ENCODE measurements around the gene RHOT2. TPM values are rescaled to one million over a fixed set of nuclear protein-coding genes. Genes with fewer than 3 reads are reported as not detected.

The RHOT2 gene
- total RNA-seq, 1 experiment from 2014 or later, result 38.5 TPM

DNA sequence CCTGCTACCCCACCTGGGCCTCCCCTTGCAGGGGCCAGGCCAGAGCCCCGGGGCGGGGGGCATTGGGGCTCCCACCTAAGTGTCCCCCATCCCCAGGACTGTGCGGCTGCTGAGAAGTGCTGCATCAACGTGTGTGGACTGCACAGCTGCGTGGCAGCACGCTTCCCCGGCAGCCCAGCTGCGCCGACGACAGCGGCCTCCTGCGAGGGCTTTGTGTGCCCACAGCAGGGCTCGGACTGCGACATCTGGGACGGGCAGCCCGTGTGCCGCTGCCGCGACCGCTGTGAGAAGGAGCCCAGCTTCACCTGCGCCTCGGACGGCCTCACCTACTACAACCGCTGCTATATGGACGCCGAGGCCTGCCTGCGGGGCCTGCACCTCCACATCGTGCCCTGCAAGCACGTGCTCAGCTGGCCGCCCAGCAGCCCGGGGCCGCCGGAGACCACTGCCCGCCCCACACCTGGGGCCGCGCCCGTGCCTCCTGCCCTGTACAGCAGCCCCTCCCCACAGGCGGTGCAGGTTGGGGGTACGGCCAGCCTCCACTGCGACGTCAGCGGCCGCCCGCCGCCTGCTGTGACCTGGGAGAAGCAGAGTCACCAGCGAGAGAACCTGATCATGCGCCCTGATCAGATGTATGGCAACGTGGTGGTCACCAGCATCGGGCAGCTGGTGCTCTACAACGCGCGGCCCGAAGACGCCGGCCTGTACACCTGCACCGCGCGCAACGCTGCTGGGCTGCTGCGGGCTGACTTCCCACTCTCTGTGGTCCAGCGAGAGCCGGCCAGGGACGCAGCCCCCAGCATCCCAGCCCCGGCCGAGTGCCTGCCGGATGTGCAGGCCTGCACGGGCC, 35.2 kb upstream of the RHOT2 start:
- no peak for DNase-seq (ENCODE audit: low read depth)

DNA sequence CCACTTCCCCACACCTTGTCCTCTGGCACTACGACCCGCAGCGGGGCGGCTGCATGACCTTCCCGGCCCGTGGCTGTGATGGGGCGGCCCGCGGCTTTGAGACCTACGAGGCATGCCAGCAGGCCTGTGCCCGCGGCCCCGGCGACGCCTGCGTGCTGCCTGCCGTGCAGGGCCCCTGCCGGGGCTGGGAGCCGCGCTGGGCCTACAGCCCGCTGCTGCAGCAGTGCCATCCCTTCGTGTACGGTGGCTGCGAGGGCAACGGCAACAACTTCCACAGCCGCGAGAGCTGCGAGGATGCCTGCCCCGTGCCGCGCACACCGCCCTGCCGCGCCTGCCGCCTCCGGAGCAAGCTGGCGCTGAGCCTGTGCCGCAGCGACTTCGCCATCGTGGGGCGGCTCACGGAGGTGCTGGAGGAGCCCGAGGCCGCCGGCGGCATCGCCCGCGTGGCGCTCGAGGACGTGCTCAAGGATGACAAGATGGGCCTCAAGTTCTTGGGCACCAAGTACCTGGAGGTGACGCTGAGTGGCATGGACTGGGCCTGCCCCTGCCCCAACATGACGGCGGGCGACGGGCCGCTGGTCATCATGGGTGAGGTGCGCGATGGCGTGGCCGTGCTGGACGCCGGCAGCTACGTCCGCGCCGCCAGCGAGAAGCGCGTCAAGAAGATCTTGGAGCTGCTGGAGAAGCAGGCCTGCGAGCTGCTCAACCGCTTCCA, 34.4 kb upstream of the RHOT2 start:
- no peak for DNase-seq (ENCODE audit: low read depth)

DNA sequence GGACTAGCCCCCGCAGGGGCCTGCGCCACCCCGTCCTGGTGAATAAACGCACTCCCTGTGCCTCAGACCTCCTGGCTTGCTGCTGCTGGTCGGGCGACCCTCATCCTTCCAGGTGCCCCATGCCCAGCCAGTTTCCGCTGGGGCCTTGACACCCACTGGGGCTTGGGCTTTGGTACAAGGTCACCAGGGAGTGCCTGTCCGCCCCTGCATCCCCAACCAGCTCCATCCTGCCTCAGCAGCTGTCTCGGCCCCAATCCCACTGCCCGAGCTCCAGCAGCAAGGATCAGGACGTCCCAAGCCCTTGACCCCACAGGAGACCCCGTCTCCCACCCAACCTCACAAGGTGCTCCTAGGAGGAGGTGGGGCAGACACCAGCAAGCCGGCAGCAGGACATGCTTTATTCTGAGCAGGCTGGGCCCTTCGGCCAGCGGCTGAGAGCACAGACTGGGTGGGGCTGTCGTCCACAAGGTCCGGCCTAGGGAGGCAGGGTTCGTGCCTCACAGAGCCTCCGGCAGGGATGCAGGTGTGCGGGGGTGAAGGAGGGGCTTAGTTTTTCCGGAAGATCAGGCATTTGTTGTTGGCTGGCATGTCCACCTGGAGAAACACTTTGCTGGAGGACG, 33.8 kb upstream of the RHOT2 start:
- no peak for DNase-seq (ENCODE audit: low read depth)

DNA sequence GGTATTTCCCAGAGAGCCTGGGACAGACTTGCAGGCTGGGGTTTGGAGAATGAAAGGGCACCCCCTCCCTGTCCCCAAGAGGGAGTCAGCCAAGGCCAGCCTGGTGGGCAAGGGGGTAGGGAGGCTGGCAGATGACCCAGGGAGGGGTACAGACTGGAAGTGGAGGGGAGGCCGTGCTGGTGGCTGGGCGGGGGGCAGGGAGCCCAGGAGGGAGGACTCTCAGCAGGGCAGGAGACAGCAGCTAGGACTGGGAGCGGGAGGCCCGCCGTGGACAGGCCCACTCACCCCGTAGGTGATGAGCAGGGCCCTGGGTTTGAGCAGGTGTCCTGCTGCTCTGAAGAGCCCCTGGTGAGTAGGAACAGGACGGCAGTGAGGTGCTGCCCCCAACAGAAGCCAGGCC, 32.9 kb upstream of the RHOT2 start:
- no peak for DNase-seq (ENCODE audit: low read depth)

DNA sequence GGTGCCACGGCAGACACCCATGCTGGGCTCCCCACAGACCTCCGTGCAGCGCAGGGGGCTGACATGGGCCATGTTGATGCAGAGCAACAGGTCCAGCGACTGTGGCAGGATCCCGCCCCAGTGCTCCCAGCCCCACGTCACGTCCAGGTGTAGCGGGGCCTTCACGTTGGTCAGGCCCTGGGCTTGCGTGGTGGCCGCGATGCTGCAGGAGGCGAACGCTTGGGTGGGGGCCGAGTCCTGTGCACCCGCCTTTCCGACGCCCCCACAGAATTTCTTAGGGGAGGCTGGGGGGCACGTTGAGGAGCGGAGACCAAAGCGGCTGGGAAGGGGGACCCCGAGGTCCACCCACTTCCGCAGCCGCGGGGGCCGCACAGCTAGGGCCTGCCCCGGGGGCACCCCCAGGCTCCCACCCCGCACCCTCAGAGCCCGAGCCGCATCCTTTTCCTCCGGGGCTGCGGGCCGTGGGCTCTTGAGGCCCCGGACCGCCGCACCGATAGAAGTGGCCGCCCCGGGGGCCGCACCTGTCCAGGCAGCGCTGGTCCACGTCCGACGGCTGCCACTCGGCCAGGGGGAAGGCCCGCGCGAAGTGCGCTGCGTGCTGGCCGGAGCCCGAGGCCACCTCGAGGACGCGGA, 32.2 kb upstream of the RHOT2 start:
- no peak for DNase-seq (ENCODE audit: low read depth)

DNA sequence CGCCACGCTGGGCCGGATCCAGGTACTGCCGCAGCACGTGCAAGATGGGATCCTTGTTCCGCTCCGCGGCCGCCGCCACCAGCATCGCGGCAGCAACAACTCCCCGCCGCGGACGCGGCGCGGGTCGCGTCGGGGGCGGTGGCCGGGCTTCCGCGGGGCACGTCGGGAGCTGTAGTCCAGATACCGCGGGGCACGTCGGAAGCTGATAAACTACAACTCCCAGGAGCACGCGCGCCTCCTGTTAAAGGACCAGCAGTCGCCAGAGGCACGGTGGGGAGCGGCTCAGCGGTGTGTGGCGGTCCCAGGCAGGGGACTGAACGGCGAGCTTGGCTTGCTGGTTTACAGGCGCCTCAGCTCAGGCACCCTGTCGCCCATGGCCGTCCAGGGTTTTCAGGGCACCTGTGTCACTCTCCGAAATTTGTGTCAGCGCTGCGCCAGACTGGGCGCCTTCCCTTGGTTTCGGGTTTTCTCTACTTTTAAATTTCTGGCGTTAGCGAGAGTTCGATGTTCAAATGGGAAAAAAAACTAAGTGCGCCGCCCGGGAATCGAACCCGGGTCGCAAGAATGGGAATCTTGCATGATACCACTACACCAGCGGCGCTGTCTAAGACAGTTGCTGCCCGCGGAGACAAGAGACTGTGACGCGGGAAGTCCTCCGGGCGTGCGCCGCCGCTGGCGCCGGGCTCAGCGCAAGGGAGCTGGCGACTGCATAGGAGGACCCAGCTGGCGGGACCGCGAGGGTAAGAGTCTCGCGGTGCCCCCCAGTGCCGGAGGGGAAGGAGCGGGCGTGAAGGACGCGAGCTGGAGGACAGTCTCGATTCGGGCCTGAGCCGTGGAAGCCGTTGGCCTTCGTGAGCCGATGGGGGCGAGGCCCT, 31.5 kb upstream of the RHOT2 start, which contains the start of gene METTL26:
METTL26 (minus strand) TSS at position 100 of the 875 bp plus-strand sequence; CDS start at position 85, 15 bp downstream.
- peak; percentile 92 for DNase-seq (ENCODE audit: low read depth)

DNA sequence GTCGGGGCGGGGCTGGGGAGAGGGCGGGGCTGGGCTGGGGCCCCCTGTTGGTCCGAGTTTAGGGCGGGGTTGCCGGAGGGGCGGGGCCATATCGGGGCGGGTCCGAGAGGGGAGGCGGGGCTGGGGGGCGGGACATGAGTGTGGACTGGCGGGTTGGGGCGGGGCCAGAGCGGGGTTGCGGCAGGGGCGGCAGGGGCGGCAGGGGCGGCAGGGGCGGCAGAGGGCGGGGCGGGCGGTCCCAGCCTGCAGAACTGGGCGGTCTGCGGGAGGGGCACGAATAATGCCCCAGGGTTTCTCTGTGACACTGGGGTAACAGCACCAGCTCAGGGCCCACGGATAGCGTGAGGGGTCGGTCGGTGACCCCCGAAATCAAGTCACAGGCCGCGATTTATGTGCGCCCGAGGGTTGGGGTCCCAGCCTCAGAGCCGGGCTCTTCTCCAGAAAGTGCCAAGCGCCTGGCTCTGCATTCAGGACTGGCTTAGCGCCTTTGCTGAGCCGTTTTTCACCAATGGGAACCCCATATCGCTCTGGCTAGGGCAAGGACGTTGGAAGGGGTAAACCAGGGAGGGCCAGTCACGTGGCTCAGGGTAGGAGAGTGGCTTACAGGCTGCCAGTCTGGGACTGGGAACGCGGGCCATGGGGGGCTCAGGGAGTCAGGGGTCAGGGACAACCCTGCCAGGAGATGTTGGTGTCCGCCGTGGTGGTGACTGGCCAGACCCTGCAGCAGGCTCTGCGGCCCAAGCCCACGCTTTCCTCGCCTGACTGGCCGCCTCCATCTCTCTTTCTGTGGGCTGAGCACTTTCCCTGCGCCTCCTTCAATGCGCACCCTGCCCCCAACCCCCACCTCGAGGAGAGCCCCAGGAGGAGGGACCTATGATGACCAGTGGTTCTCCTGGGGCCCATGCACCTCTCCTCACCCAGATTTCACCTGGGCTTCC, 30.6 kb upstream of the RHOT2 start:
- DNase-seq (ENCODE audit: low read depth), result peak; percentile 29

DNA sequence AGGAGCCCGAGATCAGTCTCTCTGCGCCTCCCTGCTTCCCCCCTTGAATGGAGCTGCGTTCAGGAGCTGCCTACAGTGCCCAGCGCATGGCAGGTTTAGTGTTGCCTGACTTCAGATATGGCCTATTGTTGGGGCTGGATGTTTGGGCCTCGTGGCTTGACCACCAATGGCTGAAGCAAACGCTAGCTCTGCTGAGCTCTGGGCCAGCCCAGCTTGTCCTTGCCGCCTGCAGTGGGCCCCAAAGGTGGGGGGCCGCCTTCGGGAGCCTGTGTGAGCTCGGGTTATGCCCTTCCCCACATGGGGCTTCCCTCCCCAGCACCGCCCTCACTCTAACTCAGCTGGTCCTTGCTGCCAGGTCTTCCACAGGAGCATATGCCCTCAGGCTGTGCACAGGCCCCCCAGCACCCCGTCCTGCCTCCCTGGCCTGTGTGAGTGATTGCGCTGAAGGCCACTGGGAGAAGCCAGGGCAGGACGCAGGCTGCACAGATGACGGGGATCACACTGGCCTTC, 29.8 kb upstream of the RHOT2 start:
- DNase-seq (ENCODE audit: low read depth), result no peak

DNA sequence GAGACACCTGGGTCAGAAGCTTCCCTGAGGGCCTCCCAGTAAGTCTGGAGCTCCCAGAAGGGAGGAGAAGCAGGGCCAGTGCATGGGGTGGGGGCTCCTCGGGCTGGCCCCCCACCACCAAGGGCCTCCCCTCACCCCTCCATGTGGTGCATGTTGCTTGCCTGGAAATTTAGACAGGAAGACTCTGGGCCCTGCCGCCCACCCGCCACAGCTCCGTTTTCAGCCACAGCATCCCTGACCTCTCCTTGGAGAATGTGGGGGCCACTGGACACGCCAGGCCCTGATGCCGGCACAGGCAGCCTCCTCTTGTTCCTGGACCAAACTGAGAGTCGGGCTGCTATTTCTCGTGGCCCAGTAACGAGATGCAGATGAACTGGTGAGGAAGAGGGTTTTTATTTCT, 29.1 kb upstream of the RHOT2 start:
- no peak for DNase-seq (ENCODE audit: low read depth)

DNA sequence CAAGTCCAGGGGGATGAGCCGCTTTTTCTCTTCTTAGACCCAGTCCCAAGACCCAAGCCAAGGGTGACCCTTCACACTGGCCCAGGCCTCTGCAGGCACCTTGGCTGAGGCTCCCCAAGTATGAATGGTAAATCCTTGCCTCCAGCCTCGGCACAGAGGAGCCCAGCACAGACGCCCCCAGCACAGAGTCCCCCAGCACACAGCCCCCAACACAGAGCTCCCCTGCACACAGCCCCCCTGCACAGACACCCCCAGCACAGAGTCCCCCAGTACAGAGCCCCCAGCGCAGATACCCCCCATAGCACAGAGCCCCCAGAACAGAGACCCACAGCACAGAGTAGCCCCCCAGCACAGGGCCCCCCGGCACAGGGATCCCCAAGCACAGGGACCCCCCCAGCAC, 27.3 kb upstream of the RHOT2 start:
- no peak for DNase-seq (ENCODE audit: low read depth)

DNA sequence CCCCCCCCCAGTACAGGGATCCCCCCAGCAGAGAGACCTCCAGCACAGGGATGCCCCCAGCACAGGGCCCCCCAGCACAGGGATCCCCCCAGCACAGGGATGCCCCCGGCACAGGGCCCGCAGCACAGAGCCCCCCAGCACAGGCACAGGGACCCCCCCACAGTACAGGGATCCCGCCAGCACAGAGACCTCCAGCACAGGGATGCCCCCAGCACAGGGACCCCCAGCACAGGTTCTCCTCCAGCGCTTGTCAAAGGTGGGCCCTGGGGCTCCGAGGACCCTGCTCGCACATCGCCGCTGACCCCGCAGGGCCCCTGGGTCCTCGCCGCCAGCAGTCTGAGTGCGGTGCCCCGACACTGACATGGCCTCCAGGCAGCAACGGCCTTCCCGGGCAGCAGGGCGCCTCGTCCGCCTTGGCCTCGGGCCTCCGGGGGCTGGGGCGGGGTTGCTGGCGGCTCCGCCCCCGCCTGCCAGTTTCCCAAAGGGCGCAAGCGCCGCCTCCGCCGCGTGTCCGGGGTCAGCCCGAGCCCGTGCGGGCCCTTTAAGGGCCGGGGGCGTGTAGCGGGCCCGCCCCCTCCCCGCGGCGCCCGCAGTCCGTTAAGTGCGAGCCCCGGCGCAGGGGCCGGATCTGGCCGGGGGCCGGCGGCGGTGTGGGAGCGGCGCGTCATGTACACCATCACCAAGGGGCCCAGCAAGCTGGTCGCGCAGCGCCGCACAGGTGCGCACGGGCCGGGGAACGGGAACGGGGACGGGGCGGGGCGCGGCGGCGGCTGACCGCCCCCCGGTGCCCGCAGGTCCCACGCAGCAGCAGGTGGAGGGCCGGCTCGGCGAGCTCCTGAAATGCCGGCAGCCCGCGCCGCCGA, 26.4 kb upstream of the RHOT2 start, which contains the start of gene MCRIP2:
MCRIP2 (plus strand) TSS at position 503 of the 863 bp plus-strand sequence; CDS start at position 667, 164 bp downstream.
- DNase-seq (ENCODE audit: low read depth), result peak; percentile 70

DNA sequence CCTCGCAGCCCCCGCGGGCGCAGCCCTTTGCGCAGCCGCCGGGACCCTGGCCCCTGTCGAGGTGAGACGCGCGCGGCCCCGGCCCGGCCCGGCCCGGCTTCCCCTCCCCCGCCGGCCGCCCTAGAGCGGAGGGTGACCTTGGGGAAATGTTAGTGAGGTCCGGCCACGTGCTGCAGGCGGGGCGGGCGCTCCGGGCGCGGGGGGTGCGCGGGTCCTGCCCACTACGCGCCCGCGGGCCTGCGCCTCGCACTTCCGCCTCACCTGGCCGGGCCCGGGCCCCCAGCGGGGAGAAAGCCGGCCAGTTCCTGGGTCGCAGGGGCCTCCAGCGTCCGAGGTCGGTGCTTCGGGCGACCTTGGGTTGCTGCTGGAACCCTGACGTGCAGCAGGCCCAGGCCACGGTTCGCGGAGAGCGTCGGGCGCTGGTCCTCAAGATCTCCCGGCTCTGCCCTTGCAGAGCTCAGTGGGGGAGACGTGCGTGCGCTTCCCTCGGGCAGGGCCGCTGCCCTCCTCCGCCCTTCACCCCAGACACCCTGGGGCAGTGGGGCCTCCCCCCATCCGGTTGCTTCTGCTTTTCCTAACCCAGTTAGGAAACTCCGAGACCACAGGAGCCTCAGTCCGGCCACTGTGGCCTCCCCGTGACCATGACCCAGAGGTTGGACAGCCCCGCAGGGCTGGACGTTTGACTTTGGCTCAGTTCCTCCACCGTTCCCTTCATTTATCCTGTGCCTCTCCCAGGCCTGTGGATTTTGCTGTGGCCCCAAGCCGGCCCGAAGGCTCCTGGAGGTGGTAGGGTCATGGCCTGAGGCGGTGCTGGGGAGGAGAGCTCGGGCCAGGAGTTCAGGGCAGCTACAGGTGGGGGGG, 25.5 kb upstream of the RHOT2 start:
- no peak for DNase-seq (ENCODE audit: low read depth)

DNA sequence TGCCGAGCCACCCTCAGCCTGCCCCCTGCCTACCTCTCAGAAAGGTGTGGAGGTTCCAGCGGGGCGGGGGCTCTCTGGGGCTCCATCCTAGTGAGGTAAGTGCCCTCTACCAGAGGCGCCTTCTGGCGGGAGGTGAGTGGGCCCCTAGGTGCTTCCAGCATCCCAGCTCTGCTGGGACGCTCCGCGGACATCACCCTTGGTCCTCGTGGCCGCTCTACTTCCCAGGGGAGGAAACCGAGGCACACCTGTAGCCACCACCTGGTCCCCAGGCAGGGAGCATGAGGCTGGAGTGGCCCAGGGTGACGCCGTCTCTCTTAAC, 24.9 kb upstream of the RHOT2 start:
- DNase-seq (ENCODE audit: low read depth), result no peak

DNA sequence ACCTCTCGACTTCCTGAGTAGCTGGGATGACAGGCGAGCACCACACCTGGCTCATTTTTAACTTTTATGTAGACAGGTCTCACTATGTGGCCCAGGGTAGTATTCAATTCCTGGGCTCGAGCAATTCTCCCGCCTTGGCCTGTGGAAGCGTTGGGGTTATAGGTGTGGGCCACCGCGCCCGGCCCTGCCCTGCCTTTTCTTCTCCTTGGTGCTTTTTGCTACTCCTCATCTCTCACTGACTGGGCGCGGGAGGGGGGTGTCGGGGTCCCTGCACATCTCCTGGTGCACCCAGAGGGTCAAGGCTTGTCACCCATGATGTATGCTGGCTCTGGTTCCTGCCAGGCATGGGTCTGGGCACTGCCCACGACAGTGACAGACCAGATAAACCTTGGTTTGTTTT, 23.4 kb upstream of the RHOT2 start:
- no peak for DNase-seq (ENCODE audit: low read depth)

DNA sequence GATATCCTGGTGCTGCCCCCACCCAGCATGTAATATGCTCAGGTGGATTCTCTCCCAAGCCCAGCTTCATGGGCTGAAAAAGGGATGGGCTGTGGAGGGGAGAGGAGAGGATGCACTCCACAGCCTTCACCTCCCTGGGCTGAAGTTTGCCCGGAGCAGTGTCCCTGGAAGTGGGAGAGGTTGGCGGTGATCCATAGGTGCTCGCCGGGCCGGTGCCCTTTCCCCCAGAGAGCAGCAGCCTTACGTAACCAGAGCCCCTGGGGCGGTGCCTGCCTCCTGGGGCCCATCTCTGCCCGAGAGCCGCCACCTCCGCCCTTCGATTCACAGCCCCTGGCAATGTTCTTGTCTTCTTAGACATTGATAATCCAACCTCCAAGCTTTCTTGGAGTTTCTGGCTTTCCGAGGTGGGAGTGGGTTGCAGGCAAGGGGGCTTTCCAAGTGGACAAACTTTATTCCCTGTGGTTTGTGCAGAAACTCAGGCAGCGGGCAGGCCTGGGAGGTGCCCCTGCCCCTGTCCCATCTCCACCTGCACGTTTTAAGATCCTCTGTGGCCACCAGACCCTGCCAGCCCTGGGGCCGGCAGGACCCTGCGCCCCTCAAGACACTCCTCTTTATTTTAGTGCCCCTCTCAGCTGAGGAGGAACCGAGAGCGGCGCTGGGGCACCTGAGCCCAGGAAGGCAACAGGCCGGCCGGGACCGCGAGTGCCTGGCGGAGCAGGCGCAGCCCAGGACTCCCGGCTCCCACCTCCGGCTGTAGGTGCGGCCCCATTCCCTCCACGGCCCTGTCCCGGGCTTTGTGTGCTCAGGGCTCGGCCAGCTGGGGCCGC, 21.9 kb upstream of the RHOT2 start:
- DNase-seq (ENCODE audit: low read depth), result peak; percentile 32

DNA sequence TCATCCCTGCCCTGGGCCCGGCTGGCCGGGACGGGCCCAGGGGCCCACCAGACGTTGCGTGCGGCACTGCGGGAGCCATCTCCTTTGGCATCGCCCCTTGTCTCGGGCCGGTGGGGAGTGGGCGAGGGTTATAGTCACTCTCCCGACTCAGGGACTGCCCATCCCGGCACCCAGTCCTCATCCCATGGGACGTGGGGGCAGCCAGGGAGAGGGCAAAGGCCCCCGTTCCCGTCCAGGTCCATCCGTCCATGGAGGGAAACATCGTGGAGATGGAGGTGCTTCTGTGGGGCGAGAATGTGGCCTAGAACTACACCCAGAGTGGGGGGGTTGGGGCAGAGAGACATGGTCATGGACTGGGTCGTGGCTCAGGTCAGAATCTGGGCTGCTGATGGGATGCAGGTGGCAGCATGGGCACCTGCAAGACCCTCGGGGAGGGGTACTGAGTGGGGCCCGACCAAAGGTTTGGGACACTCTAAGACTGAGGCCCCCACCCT, 21.2 kb upstream of the RHOT2 start:
- no peak for DNase-seq (ENCODE audit: low read depth)

All from M059J (cell line).